HepG2 (cell line): Measurements from ENCODE around the gene IL4I1. TPM values are rescaled to one million over a fixed set of nuclear protein-coding genes. Genes with fewer than 3 reads are reported as not detected.
A peak's percentile ranks its signal among the peaks of the same experiment; 100 is the strongest.

Experiments used
- ATAC-seq: fragments of 200-7000 bp; cut with Tn5 transposase; 3 replicates; pipeline ENCODE4 v1.9.1; 2020; ENCODE audit warnings: mild to moderate bottlenecking, moderate library complexity
- BruUV-seq: library from RNA; stranded (reverse); fragments of 400-500 nt; replicated peaks from 2 replicates; lab custom pipeline; 2021; lab: Mats Ljungman, UMichigan
- CTCF ChIA-PET: fragments of 300-600 bp; formaldehyde crosslinking; extraction: SDS; loops from one replicate; lab custom pipeline; 2021; ENCODE audit warnings: low total read pairs, inconsistent platforms, low intra/inter-chr PET ratio; lab: Yijun Ruan, JAX
- POLR2A ChIA-PET: fragments of 350-600 bp; sonication (Branson Sonifier 250); formaldehyde crosslinking; loops from one replicate; lab custom pipeline; 2020; ENCODE audit warnings: antibody characterized with exemption, inconsistent platforms; lab: Yijun Ruan, JAX
- DNase-seq: peaks from one replicate; pipeline ENCODE4 v3.0.0-alpha.2; 2015; ENCODE audit warnings: low spot score
- FAIRE-seq: peaks from 3 replicates; lab custom pipeline; 2011; peaks lifted over from hg19 to GRCh38; lab: Jason Lieb, UNC
- H2AFZ ChIP-seq: one replicate; pipeline ENCODE4 v1.6.1; 2011; ENCODE audit warnings: low read length, inconsistent platforms
- H3K27ac ChIP-seq: fragments of 300-600 bp; 3 replicates; pipeline ENCODE4 v1.8.0; 2011; ENCODE audit warnings: mixed run types, mild to moderate bottlenecking, mixed read lengths, low read length, inconsistent platforms; ENCODE audit not compliant: insufficient read depth; ENCODE audit errors: extremely low read length
- H3K27me3 ChIP-seq, 2 experiments: fragments of 200-600 bp in 1 of 2; 2 replicates in 1 of 2; 3 replicates in 1 of 2; pipeline versions ENCODE4 v1.6.0 to v1.8.0; 2011; ENCODE audit warnings: low read length in 2 of 2, mild to moderate bottlenecking in 2 of 2, moderate library complexity in 2 of 2, inconsistent platforms in 1 of 2; ENCODE audit not compliant: insufficient read depth in 2 of 2, control insufficient read depth in 1 of 2
- H3K36me3 ChIP-seq, 2 experiments: fragments of 200-600 bp in 1 of 2; replicated peaks in 1 of 2; 2 replicates in 1 of 2; 3 replicates in 1 of 2; pipeline versions ENCODE4 v1.5.1 to v1.8.0; 2011; ENCODE audit warnings: low read length in 2 of 2, inconsistent platforms in 1 of 2; ENCODE audit not compliant: insufficient read depth in 2 of 2, control insufficient read depth in 1 of 2
- H3K4me1 ChIP-seq: 2 replicates; pipeline ENCODE4 v1.5.1; 2012; ENCODE audit warnings: low read length, inconsistent platforms; ENCODE audit not compliant: insufficient read depth
- H3K4me2 ChIP-seq: 2 replicates; pipeline ENCODE4 v1.6.0; 2011; ENCODE audit warnings: low read depth, low read length, inconsistent platforms
- H3K4me3 ChIP-seq, 3 experiments: fragments of 200-600 bp in 1 of 3; sonication (generic), shearing (Covaris generic) in 1 of 3; replicated peaks in 1 of 3; 2 replicates each; pipeline ENCODE4 v1.5.1; 2011 to 2016; ENCODE audit warnings: low read length in 3 of 3, inconsistent platforms in 2 of 3, low read depth in 2 of 3, mild to moderate bottlenecking in 2 of 3, control low read depth in 1 of 3, mixed read lengths in 1 of 3; ENCODE audit not compliant: insufficient read depth in 1 of 3
- H3K79me2 ChIP-seq: one replicate; pipeline ENCODE4 v1.6.1; 2011; ENCODE audit warnings: low read length, inconsistent platforms; ENCODE audit not compliant: insufficient read depth
- H3K9ac ChIP-seq: 2 replicates; pipeline ENCODE4 v1.6.0; 2011; ENCODE audit warnings: mild to moderate bottlenecking, low read depth, low read length, inconsistent platforms; ENCODE audit not compliant: insufficient read depth
- H3K9me3 ChIP-seq: 2 replicates; pipeline ENCODE4 v1.5.1; 2012; ENCODE audit warnings: mild to moderate bottlenecking, low read length
- H4K20me1 ChIP-seq: 2 replicates; pipeline ENCODE4 v1.6.0; 2011; ENCODE audit warnings: inconsistent platforms, mild to moderate bottlenecking, low read length, moderate library complexity; ENCODE audit not compliant: insufficient read depth
- ARID4A ChIP-seq: sonication (generic); formaldehyde crosslinking; IDR thresholded peaks from 2 replicates; pipeline ENCODE4 v1.5.0; 2020; ENCODE audit warnings: mild to moderate bottlenecking, missing genetic modification reagents, borderline replicate concordance
- ELF1 ChIP-seq: sonication (generic); formaldehyde crosslinking; IDR thresholded peaks from 2 replicates; pipeline ENCODE4 v1.4.0; 2020; ENCODE audit warnings: missing genetic modification reagents
- HNF4A ChIP-seq: sonication (generic); formaldehyde crosslinking; IDR thresholded peaks from 2 replicates; pipeline ENCODE4 v1.4.0; 2020; ENCODE audit warnings: missing genetic modification reagents
- HNRNPLL ChIP-seq: fragments of 200-400 bp; formaldehyde crosslinking; IDR thresholded peaks from 2 replicates; pipeline ENCODE4 v1.6.1; 2017; ENCODE audit warnings: mild to moderate bottlenecking, low read depth, low read length; ENCODE audit not compliant: poor library complexity, severe bottlenecking
- NCOA5 ChIP-seq: sonication (generic); formaldehyde crosslinking; IDR thresholded peaks from 2 replicates; pipeline ENCODE4 v1.4.0; 2020; ENCODE audit warnings: missing genetic modification reagents
- NFIB ChIP-seq: sonication (generic); formaldehyde crosslinking; IDR thresholded peaks from 2 replicates; pipeline ENCODE4 v1.9.0; 2021; ENCODE audit warnings: missing genetic modification reagents, mild to moderate bottlenecking, borderline replicate concordance
- PHF20 ChIP-seq: sonication (generic); formaldehyde crosslinking; IDR thresholded peaks from 2 replicates; pipeline ENCODE4 v1.5.0; 2020; ENCODE audit warnings: mild to moderate bottlenecking, missing genetic modification reagents
- PLRG1 ChIP-seq: fragments of 450-650 bp; conservative IDR thresholded peaks from 2 replicates; pipeline ENCODE4 v1.6.1; 2016
- SKI ChIP-seq: fragments of 450-650 bp; IDR thresholded peaks from one replicate; pipeline ENCODE4 v1.6.1; 2018; ENCODE audit warnings: mild to moderate bottlenecking; ENCODE audit not compliant: partially characterized antibody
- STAT6 ChIP-seq: sonication (generic); formaldehyde crosslinking; IDR thresholded peaks from 2 replicates; pipeline ENCODE4 v1.4.0; 2020; ENCODE audit warnings: missing genetic modification reagents, mild to moderate bottlenecking, borderline replicate concordance
- TCF12 ChIP-seq, 2 experiments: fragments of 450-650 bp in 1 of 2; sonication (generic) in 1 of 2; formaldehyde crosslinking in 1 of 2; IDR thresholded peaks; 2 replicates each; pipeline versions ENCODE4 v1.6.1 to v1.8.0; 2017 to 2022; ENCODE audit warnings: antibody characterized with exemption in 1 of 2, mild to moderate bottlenecking in 1 of 2, missing genetic modification reagents in 1 of 2, moderate library complexity in 1 of 2
- ZNF234 ChIP-seq: sonication (generic); formaldehyde crosslinking; conservative IDR thresholded peaks from 2 replicates; pipeline ENCODE4 v1.5.1; 2020; ENCODE audit warnings: mild to moderate bottlenecking, missing genetic modification reagents
- ZNF30 ChIP-seq: sonication (generic); formaldehyde crosslinking; IDR thresholded peaks from 2 replicates; pipeline ENCODE4 v1.5.0; 2020; ENCODE audit warnings: mild to moderate bottlenecking, missing genetic modification reagents
- ZNF446 ChIP-seq: sonication (generic); formaldehyde crosslinking; IDR thresholded peaks from 2 replicates; pipeline ENCODE4 v1.5.0; 2020; ENCODE audit warnings: mild to moderate bottlenecking, missing genetic modification reagents
- ZNF569 ChIP-seq: sonication (generic); formaldehyde crosslinking; IDR thresholded peaks from 2 replicates; pipeline ENCODE4 v1.5.0; 2020; ENCODE audit warnings: mild to moderate bottlenecking, missing genetic modification reagents, moderate library complexity, borderline replicate concordance
- ZNF749 ChIP-seq: sonication (generic); formaldehyde crosslinking; IDR thresholded peaks from 2 replicates; pipeline ENCODE4 v1.8.0; 2022; ENCODE audit warnings: mild to moderate bottlenecking, missing genetic modification reagents, moderate library complexity, borderline replicate concordance
- WGBS: methylation state at CpG from one replicate; pipeline ENCODE4 v1.1.6; 2017; ENCODE audit warnings: low lambda C conversion rate; 5-methylcytosine and 5-hydroxymethylcytosine counted together
- in situ Hi-C: cut with HindIII; loops from 2 replicates; pipeline ENCODE4 v1.10.0; 2017; ENCODE audit warnings: low pct_unique_long_range_greater_than_20kb; ENCODE audit not compliant: extremely low pct_ligation_motif_present
- intact Hi-C: fragments of 100-400 bp; cut with micrococcal nuclease; formaldehyde crosslinking; loops from one replicate; pipeline ENCODE4 v1.10.0; 2022; ENCODE audit not compliant: unreplicated experiment
- polyA plus RNA-seq, 8 experiments: library from polyadenylated mRNA; depleted of rRNA in 3 of 8; stranded (reverse) in 7 of 8; unstranded in 1 of 8; fragments of >200 nt; fragmentation: Illumina TruSeq in 4 of 8; extraction: Trizol in 4 of 8; gene quantifications; 2 replicates each; pipeline versions ENCODE4 v1.2.1 to v1.2.3, GENCODE V29; 2011 to 2016; ENCODE audit warnings: low read depth in 4 of 8, missing spikeins in 1 of 8, mixed read lengths in 1 of 8; ENCODE audit not compliant: insufficient read depth in 1 of 8
- total RNA-seq, 5 experiments: library from RNA; depleted of rRNA; stranded (reverse); fragments of >200 nt; fragmentation: Illumina TruSeq; extraction: Trizol; gene quantifications; 2 replicates each; pipeline ENCODE4 v1.2.3, GENCODE V29; 2016; ENCODE audit warnings: low read depth in 1 of 5

The IL4I1 gene
- total and polyA plus RNA-seq, 2 of the 13 experiments (the other 11 are each of a cell fraction or from before 2014, with no cell fraction given): not detected

- Histone ChIP-seq H3K4me1 (peaks cover 30% of the 10 kb centered on the region), H3K9ac (peak overlapping the region; percentile 57), H3K4me3 (peak overlapping the region; percentile 89 to 93 (median 90)), H4K20me1 (peaks cover 23% of the 10 kb centered on the region), H3K9me3 (no peaks in the 10 kb centered on the region), H3K4me2 (peak overlapping the region; percentile 89), H3K79me2 (peaks cover 24% of the 10 kb centered on the region), H3K27me3 (no peaks in the 10 kb centered on the region; a peak in 1 of 5 replicates), H3K36me3 (peaks cover 25 to 36% of the 10 kb centered on the region in 2 experiments; a peak in 4 of 5 replicates), H3K27ac (no peak overlapping the region), H2AFZ (no peak overlapping the region)
- FAIRE-seq: peak; percentile 4
- in situ Hi-C loops: no loop called here
- 78% methylated on average over 14 of the region's 14 CpGs for WGBS
- BruUV-seq: TSS peak; percentile 70
- POLR2A ChIA-PET: interaction anchor here (0.6 to 3.1 kb wide), 3 partner anchors 9 to 17 kb away, joined by 3 to 29 read pairs (median 24); no protein-coding TSS in a partner anchor
- intact Hi-C loops: no loop called here
- ATAC-seq: no peak
- TF ChIP-seq ARID4A (no peak), ZNF234 (CRISPR knock-in tag) (no peak), HNRNPLL (no peak), ZNF569 (CRISPR knock-in tag) (no peak), HNF4A (no peak), NFIB (CRISPR knock-in tag) (no peak), STAT6 (CRISPR knock-in tag) (no peak), ZNF749 (CRISPR knock-in tag) (no peak), ZNF30 (CRISPR knock-in tag) (no peak), ELF1 (CRISPR knock-in tag) (no peak), PLRG1 (no peak), ZNF446 (CRISPR knock-in tag) (no peak), NCOA5 (CRISPR knock-in tag) (no peak), SKI (no peak), TCF12 (IDR thresholded peaks at IDR 0.05) (no peak), TCF12 (CRISPR knock-in tag; IDR thresholded peaks at IDR 0.05) (no peak), PHF20 (CRISPR knock-in tag) (no peak)
- CTCF ChIA-PET: no interaction called here
- no peak for DNase-seq
Measured at GRCh38 chr19:49852631-49853126, 44.0 kb downstream of the IL4I1 start.
